Measurements from ENCODE around the gene AP1M2. TPM values are rescaled to one million over a fixed set of nuclear protein-coding genes. Genes with fewer than 3 reads are reported as not detected.

The AP1M2 gene
- total and polyA plus RNA-seq, 2 donors (not counting 3 experiments of a cell fraction or from before 2014, with no cell fraction given): 0.19 TPM; not detected in 1

GRCh38 chr19:10544242-10544752 lies 42.8 kb downstream of the AP1M2 start:
- Histone ChIP-seq H3K27me3 (ENCODE audit: control insufficient read depth in 2 of 2, insufficient read depth in 2 of 2, low read length in 2 of 2) (no peaks in the 10 kb centered on the region), H2AFZ (ENCODE audit: low read depth, low read length) (peak overlapping the region; percentile 95), H4K20me1 (replicated peaks; ENCODE audit: control insufficient read depth, extremely low read depth, insufficient read depth, low read length) (no peaks in the 10 kb centered on the region), H3K27ac (ENCODE audit: insufficient read depth, low read depth, low read length) (peak overlapping the region; percentile 42), H3K4me2 (ENCODE audit: insufficient read depth, low read length) (peak overlapping the region; percentile 53), H3K36me3 (ENCODE audit: control insufficient read depth in 2 of 2, extremely low read depth in 1 of 2, insufficient read depth in 2 of 2, low read length in 2 of 2) (peaks cover 0 to 3% of the 10 kb centered on the region in 2 experiments), H3K4me1 (ENCODE audit: control insufficient read depth, extremely low read depth, insufficient read depth, low read length) (peaks cover 4% of the 10 kb centered on the region), H3K9me1 (replicated peaks; ENCODE audit: control insufficient read depth, extremely low read depth, insufficient read depth, low read length) (no peaks in the 10 kb centered on the region), H3K4me3 (replicated peaks in 1 of 3; ENCODE audit: insufficient read depth in 1 of 3, low read depth in 1 of 3, low read length in 3 of 3) (peak overlapping the region; percentile 36 to 91 (median 58)), H3K9ac (replicated peaks; ENCODE audit: extremely low read depth, insufficient read depth, low read length) (peak overlapping the region; percentile 84), H3K79me2 (ENCODE audit: control insufficient read depth, insufficient read depth, low read length) (peaks cover 7% of the 10 kb centered on the region), H3K9me3 (replicated peaks; ENCODE audit: control insufficient read depth, insufficient read depth, low read length) (no peaks in the 10 kb centered on the region)
- TSS peak; percentile 43 for BruUV-seq (replicated peaks)
- intact Hi-C loops (cut with micrococcal nuclease) (no loop called here), dilution Hi-C loops (cut with MboI; ENCODE audit: extremely low pct_ligation_motif_present, low sequenced_read_pairs) (no loop called here)
- POLR2A ChIA-PET: no interaction called here
- DNase-seq (ENCODE audit: low read depth, low spot score): no peak
- TF ChIP-seq POLR2AphosphoS5 (IDR thresholded peaks at IDR 0.05; ENCODE audit: insufficient read depth, low read depth, low read length) (peak; percentile 3), MAX (IDR thresholded peaks at IDR 0.05; ENCODE audit: insufficient read depth, insufficient read length) (no peak)
- CTCF ChIA-PET: interaction anchor here (1.6 kb wide), 1 partner anchor 39 kb away, joined by 4 read pairs; no protein-coding TSS in a partner anchor
- peak; percentile 60 for FAIRE-seq

- H3K27me3 ChIP-seq (ENCODE audit: control insufficient read depth in 2 of 2, insufficient read depth in 2 of 2, low read length in 2 of 2): no peaks in the 10 kb centered on the region
- POLR2A ChIA-PET: interaction anchor here (0.6 kb wide), 1 partner anchor 87 kb away, joined by 3 read pairs; no protein-coding TSS in a partner anchor
- peak; percentile 58 for DNase-seq (ENCODE audit: low read depth, low spot score)
- peak within 1 kb of the TSS; percentile 53 for H3K4me2 ChIP-seq (ENCODE audit: insufficient read depth, low read length)
- FAIRE-seq: peak; percentile 66
- peaks cover 4% of the 10 kb centered on the region for H3K4me1 ChIP-seq (ENCODE audit: control insufficient read depth, extremely low read depth, insufficient read depth, low read length)
- BruUV-seq (replicated peaks): no TSS peak
- peak within 1 kb of the TSS; percentile 95 for H2AFZ ChIP-seq (ENCODE audit: low read depth, low read length)
- dilution Hi-C loops (cut with MboI; ENCODE audit: extremely low pct_ligation_motif_present, low sequenced_read_pairs) (no loop called here), intact Hi-C loops (cut with micrococcal nuclease) (no loop called here)
- no peaks in the 10 kb centered on the region for H3K36me3 ChIP-seq (ENCODE audit: control insufficient read depth in 2 of 2, extremely low read depth in 1 of 2, insufficient read depth in 2 of 2, low read length in 2 of 2)
- H3K4me3 ChIP-seq (replicated peaks in 1 of 3; ENCODE audit: insufficient read depth in 1 of 3, low read depth in 1 of 3, low read length in 3 of 3): peak within 1 kb of the TSS; percentile 36 to 91 (median 58)
- no peaks in the 10 kb centered on the region for H3K9me3 ChIP-seq (replicated peaks; ENCODE audit: control insufficient read depth, insufficient read depth, low read length)
- peak within 1 kb of the TSS; percentile 84 for H3K9ac ChIP-seq (replicated peaks; ENCODE audit: extremely low read depth, insufficient read depth, low read length)
- H4K20me1 ChIP-seq (replicated peaks; ENCODE audit: control insufficient read depth, extremely low read depth, insufficient read depth, low read length): no peaks in the 10 kb centered on the region
- CTCF ChIA-PET: interaction anchor here (2.7 to 3.0 kb wide), 2 partner anchors 60 to 101 kb away, joined by 11 to 19 read pairs; no protein-coding TSS in a partner anchor
- peaks cover 7% of the 10 kb centered on the region for H3K79me2 ChIP-seq (ENCODE audit: control insufficient read depth, insufficient read depth, low read length)
- TF ChIP-seq MAX (IDR thresholded peaks at IDR 0.05; ENCODE audit: insufficient read depth, insufficient read length): no peak
- TF ChIP-seq FOS (IDR thresholded peaks at IDR 0.05; ENCODE audit: borderline replicate concordance, insufficient read depth, low read length): no peak
- no peak for TF ChIP-seq EZH2 (IDR thresholded peaks at IDR 0.05; ENCODE audit: borderline replicate concordance, low read depth, low read length, severe bottlenecking)
- no peak for TF ChIP-seq MYC (IDR thresholded peaks at IDR 0.05; ENCODE audit: low read depth, low read length)
- TF ChIP-seq CTCF (IDR thresholded peaks at IDR 0.05; ENCODE audit: extremely low read depth in 1 of 2, insufficient read depth in 1 of 2, low read depth in 1 of 2, low read length in 2 of 2): no peak
- peak; percentile 79 for TF ChIP-seq POLR2AphosphoS5 (IDR thresholded peaks at IDR 0.05; ENCODE audit: insufficient read depth, low read depth, low read length)
- peak; percentile 75 for TF ChIP-seq POLR2A (IDR thresholded peaks at IDR 0.05; ENCODE audit: low read depth, low read length)
- no peaks in the 10 kb centered on the region for H3K9me1 ChIP-seq (replicated peaks; ENCODE audit: control insufficient read depth, extremely low read depth, insufficient read depth, low read length)
- H3K27ac ChIP-seq (ENCODE audit: insufficient read depth, low read depth, low read length): peak within 1 kb of the TSS; percentile 42
Measured at GRCh38 chr19:10543420-10544241, 43.5 kb downstream of the AP1M2 start, which contains the start of gene ATG4D. ATG4D (plus strand) TSS chr19:10543904; CDS start chr19:10544091, 187 bp downstream.

Data from endothelial cell of umbilical vein (primary cell).